Measurements from ENCODE around the gene ORC6.

The ORC6 gene

DNA sequence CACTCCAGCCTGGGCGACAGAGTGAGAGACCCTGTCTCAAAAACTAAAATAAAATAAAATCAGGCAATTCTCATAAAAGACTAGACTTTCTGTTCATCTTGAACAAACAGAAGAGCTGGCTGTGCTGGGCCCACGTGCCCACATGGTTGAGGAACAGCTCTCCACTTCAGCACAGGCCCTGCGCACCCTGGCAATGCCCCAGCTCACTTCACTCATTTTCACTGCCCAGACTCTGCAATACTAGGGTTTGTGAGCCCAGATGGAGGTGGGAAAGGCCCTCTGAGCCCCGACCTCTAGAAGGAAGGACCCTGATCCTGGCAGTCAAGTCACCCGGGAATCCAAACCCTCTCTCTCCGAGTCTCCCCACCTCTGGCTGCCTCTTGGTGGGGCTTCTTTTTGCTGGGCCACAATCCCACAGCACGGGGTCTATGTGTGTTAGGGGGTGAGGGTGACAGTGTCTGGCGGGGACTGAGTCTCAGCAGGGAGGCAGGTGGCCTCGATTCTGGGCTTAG, 43.9 kb downstream of the ORC6 start:
- no peak for DNase-seq

DNA sequence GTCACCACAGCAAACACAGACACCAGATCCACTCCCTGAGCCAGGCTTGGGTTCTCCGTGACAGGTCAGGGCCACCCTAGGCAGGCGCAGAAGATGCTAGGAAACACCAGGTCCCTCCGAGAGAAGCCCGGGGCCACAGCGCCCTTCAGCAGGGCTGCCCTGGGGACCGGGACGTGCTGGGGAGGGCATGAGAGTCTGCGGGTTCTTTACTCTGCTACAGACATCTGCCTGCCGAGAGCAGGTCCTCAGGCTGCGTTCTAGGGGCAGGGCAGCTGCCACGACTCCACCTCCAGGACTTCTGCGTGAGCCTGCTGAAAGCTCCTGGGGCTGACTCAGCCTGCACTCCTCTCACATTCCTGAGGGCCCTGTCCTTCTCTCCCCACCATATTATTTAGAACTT, 47.2 kb downstream of the ORC6 start:
- DNase-seq: no peak

DNA sequence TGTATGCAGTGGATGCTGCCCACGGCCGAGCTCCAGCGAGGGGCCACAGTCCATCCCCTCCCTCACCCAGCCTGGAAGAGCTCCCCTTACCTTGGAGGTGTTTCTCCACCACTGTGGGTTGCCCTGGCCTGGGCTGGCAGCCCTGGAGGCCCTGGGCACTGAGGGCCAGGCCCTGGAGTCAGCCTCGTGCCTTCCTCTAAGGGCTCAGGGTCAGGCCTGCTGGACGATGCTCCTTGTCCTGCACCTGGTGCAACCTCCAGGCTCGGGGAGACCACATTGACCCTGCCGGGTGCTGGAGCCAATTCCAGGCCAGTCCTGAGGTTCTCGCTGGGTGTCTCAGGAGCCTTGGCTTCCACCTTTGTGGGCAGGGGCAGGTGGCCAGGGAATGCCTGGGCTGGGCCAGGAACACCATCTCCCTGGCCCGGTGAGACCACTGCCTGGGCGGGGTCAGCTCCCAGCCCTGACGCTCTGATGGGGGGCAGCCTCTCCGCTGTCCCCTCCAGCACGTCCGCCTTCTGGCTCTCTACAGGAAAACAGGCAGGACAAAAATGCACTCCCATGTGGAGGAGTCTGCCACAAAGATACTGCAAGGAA, 48.3 kb downstream of the ORC6 start:
- no peak for DNase-seq

DNA sequence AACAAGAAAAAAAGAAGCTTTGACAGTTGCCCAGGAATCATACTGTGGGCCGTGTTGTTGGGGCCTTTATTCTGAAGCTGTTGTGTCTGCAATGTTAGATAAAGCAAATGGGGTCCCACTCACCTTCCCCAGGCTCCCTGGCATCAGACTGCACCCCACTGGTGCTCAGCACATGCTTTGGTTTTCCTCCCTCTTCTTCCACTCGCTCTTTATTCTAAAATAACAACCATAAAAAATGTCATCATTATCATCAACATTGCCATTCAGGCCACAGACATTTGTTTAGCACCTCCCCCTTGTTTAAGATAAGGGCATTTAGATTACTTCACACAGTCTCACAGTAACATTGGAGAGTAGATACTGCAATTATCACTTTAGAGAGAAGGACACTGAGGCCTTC, 50.5 kb downstream of the ORC6 start:
- no peak for DNase-seq

DNA sequence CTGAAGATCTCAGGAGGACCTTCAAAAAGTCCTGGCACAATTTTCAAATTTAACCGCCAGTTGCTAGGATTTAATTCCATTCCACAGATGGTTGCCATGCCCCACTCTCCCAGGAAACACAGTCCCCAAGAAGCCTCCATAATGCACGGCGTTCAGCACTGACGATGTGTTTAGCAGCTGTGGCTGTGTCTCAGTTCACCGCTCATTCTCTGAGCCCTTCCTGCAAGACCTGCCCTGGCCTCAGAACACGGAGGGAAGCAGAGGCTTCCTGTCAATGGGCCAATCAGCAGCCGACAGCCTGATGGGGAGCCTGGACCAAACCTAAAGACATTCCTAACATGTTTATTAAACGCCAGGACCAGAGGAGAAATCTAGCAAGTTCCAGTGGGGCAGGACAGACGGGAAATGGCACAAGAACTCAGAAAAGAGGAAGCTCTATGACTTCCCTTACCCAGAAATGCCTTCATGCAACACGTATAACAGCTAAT, 53.8 kb downstream of the ORC6 start:
- DNase-seq: no peak

DNA sequence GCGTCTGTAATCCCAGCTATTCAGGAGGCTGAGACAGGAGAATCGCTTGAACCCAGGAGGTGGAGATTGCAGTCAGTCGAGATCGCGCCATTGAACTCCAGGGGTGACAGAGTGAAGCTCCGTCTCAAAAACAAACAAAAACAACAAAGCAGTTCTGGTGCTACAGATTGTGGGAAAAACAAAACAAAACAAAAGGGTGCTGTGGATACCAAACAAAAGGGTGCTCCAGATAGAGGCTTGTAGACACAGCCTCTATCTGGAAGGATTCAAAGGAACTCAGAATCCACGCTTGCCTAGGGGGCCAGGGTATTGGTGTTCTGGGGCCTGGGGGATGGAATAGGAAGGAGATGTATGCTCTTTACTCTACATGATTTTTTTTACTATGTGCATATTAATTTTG, 56.2 kb downstream of the ORC6 start:
- DNase-seq: no peak

DNA sequence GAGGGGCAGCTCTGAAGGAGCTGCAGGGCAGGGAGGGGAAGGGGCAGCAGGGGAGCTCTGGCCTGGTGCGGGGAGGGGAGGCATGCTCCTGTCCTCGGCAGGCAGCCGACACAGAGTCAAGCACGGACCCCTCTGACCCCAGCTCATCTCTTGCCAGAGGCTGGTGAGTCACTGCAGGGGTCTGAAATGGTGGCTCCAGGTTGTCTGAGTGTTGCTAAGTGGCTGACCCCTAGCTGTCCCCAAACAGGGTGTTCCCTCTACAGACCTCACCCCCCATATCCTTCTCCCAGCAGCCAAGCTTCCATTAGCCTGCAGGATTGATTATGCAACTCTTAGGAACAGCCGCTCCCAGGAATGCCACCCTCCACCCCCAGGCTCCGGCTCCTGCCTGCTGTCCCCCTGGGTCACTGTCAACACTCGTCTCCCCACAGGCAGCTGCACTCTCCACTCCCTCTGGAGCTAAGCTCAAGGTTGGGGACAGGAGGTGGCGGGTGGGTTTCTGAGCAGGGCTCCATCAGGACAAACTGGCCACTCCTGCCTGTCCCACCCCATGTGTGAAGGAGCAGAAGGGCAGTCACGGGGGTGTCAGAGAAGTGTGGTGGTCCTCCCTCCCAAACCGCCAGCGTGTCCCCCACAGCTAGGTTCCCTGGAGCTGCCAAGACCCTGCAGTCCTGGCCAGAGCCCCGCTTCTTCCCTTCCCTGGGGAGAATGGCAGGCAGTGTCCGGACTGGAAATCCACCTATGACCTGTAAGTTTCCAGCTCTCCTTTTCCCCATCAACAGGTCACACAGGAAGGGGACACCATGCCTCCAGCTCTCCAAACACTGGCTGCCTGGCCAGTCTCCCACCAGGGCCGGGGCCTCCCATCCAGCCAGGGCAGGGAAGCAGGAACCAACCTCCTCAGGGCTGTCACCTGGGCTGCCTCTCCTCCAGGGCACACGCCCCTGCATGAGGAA, 57.6 kb downstream of the ORC6 start:
- no peak for DNase-seq
